ENCODE measurements around the gene SLC5A8. TPM values are rescaled to one million over a fixed set of nuclear protein-coding genes. Genes with fewer than 3 reads are reported as not detected.

Gene SLC5A8
- total RNA-seq, 1 experiment from 2014 or later: not detected

GRCh38 chr12:101235686-101236085 is 25.6 kb upstream of the SLC5A8 start:
- Histone ChIP-seq H3K4me2 (ENCODE audit: low read length) (no peak overlapping the region), H3K4me1 (ENCODE audit: control insufficient read depth in 1 of 2, insufficient read depth in 2 of 2, low read length in 2 of 2) (no peaks in the 10 kb centered on the region), H3K36me3 (ENCODE audit: control insufficient read depth in 1 of 2, insufficient read depth in 2 of 2, low read length in 2 of 2) (no peaks in the 10 kb centered on the region), H3K27ac (ENCODE audit: low read depth, low read length) (no peak overlapping the region), H3K27me3 (ENCODE audit: insufficient read depth, low read length) (no peaks in the 10 kb centered on the region), H3K79me2 (ENCODE audit: insufficient read depth, low read length) (no peaks in the 10 kb centered on the region), H3K9me3 (ENCODE audit: control insufficient read depth in 1 of 2, insufficient read depth in 1 of 2, low read depth in 1 of 2, low read length in 2 of 2) (no peaks in the 10 kb centered on the region), H3K9me2 (ENCODE audit: insufficient read depth) (no peaks in the 10 kb centered on the region), H3K9ac (ENCODE audit: low read length) (no peak overlapping the region), H2AFZ (ENCODE audit: low read depth, low read length, poor library complexity, severe bottlenecking) (no peak overlapping the region), H3K4me3 (replicated peaks in 1 of 2; ENCODE audit: low read depth in 1 of 2, low read length in 2 of 2) (no peak overlapping the region), H4K20me1 (ENCODE audit: insufficient read depth) (no peaks in the 10 kb centered on the region)
- CTCF ChIA-PET: no interaction called here
- POLR2A ChIA-PET: no interaction called here
- ATAC-seq (no peak), DNase-seq (ENCODE audit: low read depth, low spot score) (no peak)
- no TSS peak for BruUV-seq (replicated peaks)
- RAD21 ChIA-PET (ENCODE audit: low non-redundant PET in 1 of 2, low total read pairs in 2 of 2, uncharacterized antibody in 2 of 2, unreplicated experiment in 2 of 2): no interaction called here
- TF ChIP-seq ZNF274 (IDR thresholded peaks at IDR 0.05; ENCODE audit: low read depth, low read length): no peak
- no peak for TF ChIP-seq REST (IDR thresholded peaks at IDR 0.05; ENCODE audit: low read depth)
- no peak for TF ChIP-seq ZBTB33 (IDR thresholded peaks at IDR 0.05; ENCODE audit: extremely low read depth, insufficient replicate concordance, low read length)
- TF ChIP-seq SP1 (IDR thresholded peaks at IDR 0.05; ENCODE audit: low read depth): no peak
- TF ChIP-seq SRF (IDR thresholded peaks at IDR 0.05; ENCODE audit: low read depth): no peak
- TF ChIP-seq EZH2phosphoT487 (IDR thresholded peaks at IDR 0.05; ENCODE audit: borderline replicate concordance): no peak
- TF ChIP-seq RAD21 (IDR thresholded peaks at IDR 0.05; ENCODE audit: low read depth): no peak
- TF ChIP-seq YY1 (IDR thresholded peaks at IDR 0.05; ENCODE audit: extremely low read depth, insufficient replicate concordance, low read depth, low read length): no peak
- no peak for TF ChIP-seq JUND (IDR thresholded peaks at IDR 0.05)
- no peak for TF ChIP-seq EGR1 (IDR thresholded peaks at IDR 0.05; ENCODE audit: low read depth)
- no peak for TF ChIP-seq MAX (IDR thresholded peaks at IDR 0.05)
- intact Hi-C loops (cut with micrococcal nuclease): no loop called here

Measured in HCT116 (cell line).